ENCODE measurements around the gene ACAP2. TPM values are rescaled to one million over a fixed set of nuclear protein-coding genes. Genes with fewer than 3 reads are reported as not detected.
"Not testable (repeated sequence)": the region's sequence is repeated elsewhere in the genome, so short reads cannot be mapped to it uniquely, and the experiment has no call there.

The ACAP2 gene
- total RNA-seq, 1 donor from 2014 or later = 39.0 TPM

DNA sequence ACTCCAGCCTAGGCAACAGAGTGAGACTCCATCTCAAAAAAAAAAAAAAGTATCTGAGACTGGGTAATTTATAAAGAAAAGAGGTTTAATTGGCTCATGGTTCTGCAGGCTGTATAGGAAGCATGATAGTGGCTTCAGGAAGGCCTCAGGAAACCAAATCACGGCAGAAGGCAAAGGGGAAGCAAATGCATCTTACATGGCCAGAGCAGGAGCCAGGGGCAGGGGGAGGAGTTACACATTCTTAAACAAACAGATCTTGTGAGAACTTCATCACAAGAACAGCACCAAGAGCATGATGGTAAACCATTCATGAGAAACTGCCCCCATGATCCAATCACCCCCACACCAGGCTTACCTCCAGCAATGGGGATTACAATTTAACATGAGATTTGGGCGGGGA, 37.2 kb downstream of the ACAP2 start:
- no peaks in the 10 kb centered on the region for H3K27me3 ChIP-seq (ENCODE audit: control insufficient read depth, insufficient read depth, low read length)
- H3K36me3 ChIP-seq (ENCODE audit: control insufficient read depth, insufficient read depth, low read length) = no peaks in the 10 kb centered on the region
- H3K4me3 ChIP-seq (ENCODE audit: low read depth, low read length) = no peak overlapping the region
- TF ChIP-seq, protein P1, sequence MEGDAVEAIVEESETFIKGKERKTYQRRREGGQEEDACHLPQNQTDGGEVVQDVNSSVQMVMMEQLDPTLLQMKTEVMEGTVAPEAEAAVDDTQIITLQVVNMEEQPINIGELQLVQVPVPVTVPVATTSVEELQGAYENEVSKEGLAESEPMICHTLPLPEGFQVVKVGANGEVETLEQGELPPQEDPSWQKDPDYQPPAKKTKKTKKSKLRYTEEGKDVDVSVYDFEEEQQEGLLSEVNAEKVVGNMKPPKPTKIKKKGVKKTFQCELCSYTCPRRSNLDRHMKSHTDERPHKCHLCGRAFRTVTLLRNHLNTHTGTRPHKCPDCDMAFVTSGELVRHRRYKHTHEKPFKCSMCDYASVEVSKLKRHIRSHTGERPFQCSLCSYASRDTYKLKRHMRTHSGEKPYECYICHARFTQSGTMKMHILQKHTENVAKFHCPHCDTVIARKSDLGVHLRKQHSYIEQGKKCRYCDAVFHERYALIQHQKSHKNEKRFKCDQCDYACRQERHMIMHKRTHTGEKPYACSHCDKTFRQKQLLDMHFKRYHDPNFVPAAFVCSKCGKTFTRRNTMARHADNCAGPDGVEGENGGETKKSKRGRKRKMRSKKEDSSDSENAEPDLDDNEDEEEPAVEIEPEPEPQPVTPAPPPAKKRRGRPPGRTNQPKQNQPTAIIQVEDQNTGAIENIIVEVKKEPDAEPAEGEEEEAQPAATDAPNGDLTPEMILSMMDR (IDR thresholded peaks at IDR 0.05; ENCODE audit: insufficient read depth, low read length, poor library complexity, severe bottlenecking) = no peak
- no peak for DNase-seq (ENCODE audit: low read depth)

DNA sequence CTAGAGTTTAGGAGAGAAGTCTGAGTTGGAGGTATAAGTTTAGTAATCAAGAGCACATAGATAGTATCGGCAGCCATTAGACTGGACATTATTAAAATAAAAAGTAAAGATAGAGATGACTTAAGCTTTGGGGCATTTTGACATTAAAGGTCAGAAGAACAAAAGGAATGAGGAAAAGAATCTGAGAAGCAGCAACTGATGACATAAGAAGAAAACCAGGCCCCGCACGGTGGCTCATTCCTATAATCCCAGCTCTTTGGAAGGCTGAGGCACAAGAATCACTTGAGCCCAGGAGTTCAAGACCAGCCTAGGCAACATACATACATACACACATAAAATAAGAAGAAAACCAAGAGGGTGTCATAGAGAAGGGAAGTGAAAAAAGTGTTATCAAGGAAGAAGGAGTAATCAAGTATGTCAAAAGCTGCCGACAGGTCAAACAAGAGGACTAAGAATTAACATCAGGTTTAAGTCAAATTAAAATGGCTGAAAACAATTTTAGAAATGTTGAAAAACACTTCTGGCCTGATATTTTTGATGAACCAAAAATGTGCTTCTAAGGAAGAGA, 38.9 kb downstream of the ACAP2 start:
- TF ChIP-seq, protein P1 (IDR thresholded peaks at IDR 0.05; ENCODE audit: insufficient read depth, low read length, poor library complexity, severe bottlenecking) = no peak

DNA sequence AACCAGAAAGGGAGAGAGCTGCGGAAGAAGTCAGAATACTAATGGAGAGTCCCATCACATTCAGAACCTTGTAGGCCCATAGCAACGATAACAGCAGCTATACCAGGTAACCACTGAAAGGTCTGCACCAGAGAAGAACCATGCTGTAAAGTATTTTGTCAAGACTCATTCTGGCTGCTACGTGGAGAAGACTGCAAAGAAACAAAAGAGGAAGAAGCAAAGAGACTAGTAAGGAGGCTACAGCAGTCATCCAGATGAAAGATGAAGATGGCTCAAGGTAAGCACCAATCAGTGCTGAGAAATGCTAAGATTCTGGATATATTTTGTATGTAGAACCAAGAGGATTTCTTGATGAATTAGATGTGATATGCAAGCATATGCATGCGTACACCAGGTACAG, 39.6 kb downstream of the ACAP2 start:
- no peak for DNase-seq (ENCODE audit: low read depth)
- Histone ChIP-seq H3K27me3 (ENCODE audit: control insufficient read depth, insufficient read depth, low read length) (no peaks in the 10 kb centered on the region), H3K36me3 (ENCODE audit: control insufficient read depth, insufficient read depth, low read length) (no peaks in the 10 kb centered on the region), H3K4me3 (ENCODE audit: low read depth, low read length) (no peak overlapping the region)
- TF ChIP-seq, protein P1 (IDR thresholded peaks at IDR 0.05; ENCODE audit: insufficient read depth, low read length, poor library complexity, severe bottlenecking) = no peak

More for the DNA sequence above, 38.9 kb downstream of the ACAP2 start:
- no peaks in the 10 kb centered on the region for H3K27me3 ChIP-seq (ENCODE audit: control insufficient read depth, insufficient read depth, low read length)
- DNase-seq (ENCODE audit: low read depth) = no peak
- H3K36me3 ChIP-seq (ENCODE audit: control insufficient read depth, insufficient read depth, low read length) = no peaks in the 10 kb centered on the region
- no peak overlapping the region for H3K4me3 ChIP-seq (ENCODE audit: low read depth, low read length)

DNA sequence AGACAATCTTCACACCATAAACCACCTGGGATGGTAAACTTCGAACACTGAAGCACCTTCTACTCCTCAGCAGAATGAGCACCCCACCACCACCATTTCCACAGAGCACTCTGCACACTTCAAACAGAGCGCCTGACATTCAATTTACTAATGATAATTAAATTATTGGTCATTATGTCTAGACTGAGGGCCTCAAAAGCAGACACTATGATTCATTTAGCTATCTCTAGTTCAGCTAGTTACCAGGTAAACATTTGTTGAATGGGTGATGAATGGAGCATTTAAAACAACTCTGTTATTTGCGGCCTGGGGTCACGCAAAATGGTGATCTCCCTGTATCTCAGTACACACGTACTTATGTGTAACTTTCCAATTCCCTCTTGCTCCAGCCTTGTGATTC, 40.9 kb downstream of the ACAP2 start:
- no peaks in the 10 kb centered on the region for H3K36me3 ChIP-seq (ENCODE audit: control insufficient read depth, insufficient read depth, low read length)
- no peaks in the 10 kb centered on the region for H3K27me3 ChIP-seq (ENCODE audit: control insufficient read depth, insufficient read depth, low read length)
- TF ChIP-seq, protein P1 (IDR thresholded peaks at IDR 0.05; ENCODE audit: insufficient read depth, low read length, poor library complexity, severe bottlenecking) = no peak
- no peak overlapping the region for H3K4me3 ChIP-seq (ENCODE audit: low read depth, low read length)
- DNase-seq (ENCODE audit: low read depth) = no peak

DNA sequence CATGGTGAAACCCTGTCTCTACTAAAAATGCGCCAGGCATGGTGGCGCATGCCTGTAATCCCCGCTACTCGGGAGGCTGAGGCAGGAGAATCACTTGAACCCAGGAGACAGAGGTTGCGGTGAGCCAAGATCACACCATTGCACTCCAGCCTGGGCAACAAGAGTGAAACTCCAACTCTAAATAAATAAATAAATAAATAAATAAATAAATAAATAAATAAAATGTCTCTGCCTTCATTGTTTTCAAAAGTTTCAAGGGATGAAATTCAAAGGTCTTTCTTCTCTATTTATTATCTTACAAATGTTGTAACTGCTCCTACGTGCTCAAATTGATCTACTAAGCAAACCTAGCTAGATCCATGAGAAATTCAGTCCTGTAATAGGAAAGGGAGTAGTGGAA, 44.4 kb downstream of the ACAP2 start:
- not testable (repeated sequence) for DNase-seq (ENCODE audit: low read depth); H3K36me3 ChIP-seq (ENCODE audit: control insufficient read depth, insufficient read depth, low read length); H3K27me3 ChIP-seq (ENCODE audit: control insufficient read depth, insufficient read depth, low read length); H3K4me3 ChIP-seq (ENCODE audit: low read depth, low read length)

DNA sequence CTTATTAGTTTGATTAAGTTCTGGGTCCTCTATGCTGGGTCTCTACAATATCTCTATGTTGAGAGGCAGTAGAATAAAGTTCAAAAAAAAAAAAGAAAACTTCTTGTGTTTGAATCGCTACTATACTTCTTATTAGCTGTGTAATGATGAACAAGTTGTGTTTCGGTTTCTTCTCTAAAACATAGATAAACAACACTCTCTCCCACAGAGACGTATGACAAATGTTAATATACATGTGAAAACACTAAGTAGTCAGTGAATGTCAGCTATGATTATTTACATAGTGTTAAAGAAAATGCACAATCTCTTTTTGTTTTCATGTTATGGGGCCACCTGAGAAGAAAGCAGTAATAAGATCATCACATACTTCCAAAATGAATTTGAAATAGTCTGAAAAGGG, 45.3 kb downstream of the ACAP2 start:
- Histone ChIP-seq H3K4me3 (ENCODE audit: low read depth, low read length) (no peak overlapping the region), H3K27me3 (ENCODE audit: control insufficient read depth, insufficient read depth, low read length) (no peaks in the 10 kb centered on the region), H3K36me3 (ENCODE audit: control insufficient read depth, insufficient read depth, low read length) (no peaks in the 10 kb centered on the region)
- no peak for DNase-seq (ENCODE audit: low read depth)
- TF ChIP-seq, protein P1 (IDR thresholded peaks at IDR 0.05; ENCODE audit: insufficient read depth, low read length, poor library complexity, severe bottlenecking) = no peak

Data from kidney epithelial cell (primary cell).